Neuron (in vitro differentiated cells): ENCODE results near the gene PDGFRB.

Experiments
- H2AFZ ChIP-seq: one replicate; pipeline ENCODE4 v1.6.1; 2013; ENCODE audit warnings: low read depth, mild to moderate bottlenecking, inconsistent platforms, low read length, moderate library complexity
- H3K27me3 ChIP-seq: one replicate; pipeline ENCODE4 v1.6.1; 2013; ENCODE audit warnings: low read length; ENCODE audit not compliant: insufficient read depth
- H3K36me3 ChIP-seq: one replicate; pipeline ENCODE4 v1.6.1; 2013; ENCODE audit warnings: low read length; ENCODE audit not compliant: insufficient read depth
- H3K4me1 ChIP-seq: one replicate; pipeline ENCODE4 v1.6.1; 2013; ENCODE audit warnings: low read length; ENCODE audit not compliant: insufficient read depth
- H3K4me3 ChIP-seq: 2 replicates; pipeline ENCODE4 v1.5.1; 2013; ENCODE audit warnings: mild to moderate bottlenecking, low read length, moderate library complexity
- H3K9me3 ChIP-seq: one replicate; pipeline ENCODE4 v1.6.1; 2013; ENCODE audit warnings: low read length

PDGFRB gene

DNA sequence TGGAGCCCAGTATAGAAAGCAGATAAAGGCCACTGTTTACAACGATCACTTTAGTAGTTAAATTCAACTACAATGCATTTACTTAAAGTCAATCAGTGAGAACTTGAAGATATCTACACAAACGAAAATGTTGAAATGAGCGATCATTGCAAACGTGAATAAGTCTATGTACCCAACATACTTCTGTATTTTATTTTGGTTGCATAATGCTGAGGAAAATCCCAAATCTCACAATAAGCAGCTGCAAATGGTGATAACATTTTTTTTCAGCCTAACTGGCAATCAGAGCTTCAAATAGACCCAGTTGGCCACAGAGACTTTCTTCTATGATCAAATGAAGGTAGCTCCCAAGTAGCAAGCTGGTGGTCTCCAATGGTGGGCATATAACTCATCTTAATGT lies 32.1 kb downstream of the PDGFRB start:
- H3K4me1 ChIP-seq: no peaks in the 10 kb centered on the region
- no peaks in the 10 kb centered on the region for H3K27me3 ChIP-seq
- H2AFZ ChIP-seq: no peak overlapping the region
- H3K4me3 ChIP-seq: no peak overlapping the region
- H3K9me3 ChIP-seq: no peaks in the 10 kb centered on the region
- no peaks in the 10 kb centered on the region for H3K36me3 ChIP-seq

DNA sequence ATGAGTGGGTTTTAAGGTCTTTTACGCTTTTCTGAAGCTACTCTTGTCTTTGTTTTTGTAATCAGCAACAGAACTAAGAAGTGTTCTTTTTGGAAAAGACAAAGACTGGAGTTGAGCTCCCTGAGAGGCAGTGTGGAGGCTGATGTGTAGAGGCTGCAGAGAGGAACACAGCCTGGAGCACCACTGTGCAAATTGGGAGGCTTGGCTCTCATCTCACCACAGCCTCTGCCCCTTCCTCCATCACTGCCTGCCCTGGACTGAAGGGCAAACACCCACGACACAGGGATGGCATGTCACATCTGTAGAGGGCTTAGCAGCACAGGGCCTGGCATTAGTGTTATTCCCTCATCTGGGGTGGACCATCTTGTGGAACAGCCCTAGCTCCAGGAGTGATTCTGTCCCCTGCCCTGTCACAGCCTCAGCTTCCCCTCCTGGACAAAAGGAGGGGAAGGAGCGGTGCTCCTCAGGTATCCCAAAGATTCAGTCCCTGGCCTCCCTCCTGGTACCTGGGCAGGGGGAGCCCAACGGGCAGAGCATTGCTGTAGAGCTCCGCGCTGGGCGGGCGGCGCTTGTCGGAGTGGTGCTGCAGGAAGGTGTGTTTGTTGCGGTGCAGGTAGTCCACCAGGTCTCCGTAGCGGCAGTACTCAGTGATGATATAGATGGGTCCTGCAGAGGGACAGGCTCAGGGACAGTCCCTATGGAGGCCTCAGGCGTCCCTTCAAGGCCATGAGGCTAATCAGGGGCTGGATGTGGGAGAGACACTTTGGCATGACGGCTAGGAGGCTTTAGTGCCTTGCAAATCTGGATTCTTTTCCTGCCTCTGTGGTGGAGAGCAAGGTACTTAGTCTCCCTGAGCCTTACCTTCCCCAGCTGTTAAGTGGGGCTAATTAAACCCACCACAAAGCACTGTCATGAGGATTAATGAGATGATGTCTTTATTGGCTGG lies 32.8 kb downstream of the PDGFRB start:
- Histone ChIP-seq H2AFZ (no peak overlapping the region), H3K36me3 (no peaks in the 10 kb centered on the region), H3K27me3 (no peaks in the 10 kb centered on the region), H3K9me3 (no peaks in the 10 kb centered on the region), H3K4me1 (no peaks in the 10 kb centered on the region), H3K4me3 (no peak overlapping the region)

DNA sequence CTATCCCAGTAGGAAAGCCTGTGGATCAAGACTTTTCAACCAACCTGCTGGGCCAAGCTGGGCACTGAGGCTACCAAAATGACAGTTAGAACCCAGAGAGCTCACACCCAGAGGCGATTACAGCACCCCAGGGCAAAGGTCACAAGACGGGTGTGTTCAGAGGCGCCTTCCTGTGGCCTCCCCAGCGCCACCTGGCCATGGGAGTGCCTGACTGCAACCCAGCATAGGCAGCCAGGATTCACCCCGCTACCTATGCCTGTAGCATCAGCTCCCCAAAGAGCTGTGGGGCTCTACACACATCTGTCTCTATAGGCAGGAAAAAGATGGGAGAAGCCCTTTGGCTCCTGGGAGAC lies 33.5 kb downstream of the PDGFRB start:
- H3K4me1 ChIP-seq: no peaks in the 10 kb centered on the region

DNA sequence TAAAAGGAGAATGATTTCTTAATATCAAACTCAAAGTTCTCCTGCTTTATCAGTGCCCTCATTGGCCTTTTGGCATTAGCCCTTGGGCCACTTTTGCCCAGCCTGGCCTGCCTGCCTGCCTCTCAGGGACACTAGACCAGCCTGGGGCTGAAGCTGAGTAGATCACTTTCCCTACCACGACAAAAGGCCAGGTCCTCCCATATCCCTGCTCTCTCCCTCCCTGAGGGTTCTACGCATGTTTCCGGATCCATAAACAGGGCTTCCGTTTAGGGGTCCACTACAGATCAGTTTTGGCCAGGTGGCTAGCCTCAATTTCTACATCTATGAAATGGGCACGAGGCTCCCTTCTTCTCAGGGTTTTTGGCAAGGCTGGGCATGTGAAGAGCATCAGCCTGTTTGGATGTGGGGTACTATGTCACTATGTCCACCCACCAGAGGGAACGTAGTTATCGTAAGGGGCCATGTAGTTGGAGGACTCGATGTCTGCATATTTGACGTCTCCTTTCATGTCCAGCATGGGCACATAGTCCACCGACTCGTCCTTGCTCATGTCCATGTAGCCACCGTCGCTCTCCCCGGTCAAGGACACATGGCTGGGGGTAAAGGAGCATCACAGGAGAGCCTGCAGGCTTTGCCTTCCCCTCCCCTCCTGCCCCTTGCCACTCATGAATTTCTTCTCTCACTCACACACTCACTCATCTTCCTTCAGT lies 34.0 kb downstream of the PDGFRB start:
- no peaks in the 10 kb centered on the region for H3K4me1 ChIP-seq
- H3K36me3 ChIP-seq: no peaks in the 10 kb centered on the region
- no peaks in the 10 kb centered on the region for H3K27me3 ChIP-seq
- H3K4me3 ChIP-seq: no peak overlapping the region
- no peak overlapping the region for H2AFZ ChIP-seq
- H3K9me3 ChIP-seq: no peaks in the 10 kb centered on the region

More for the DNA sequence above, 33.5 kb downstream of the PDGFRB start:
- Histone ChIP-seq H3K4me3 (no peak overlapping the region), H3K27me3 (no peaks in the 10 kb centered on the region), H3K36me3 (no peaks in the 10 kb centered on the region), H2AFZ (no peak overlapping the region), H3K9me3 (no peaks in the 10 kb centered on the region)

DNA sequence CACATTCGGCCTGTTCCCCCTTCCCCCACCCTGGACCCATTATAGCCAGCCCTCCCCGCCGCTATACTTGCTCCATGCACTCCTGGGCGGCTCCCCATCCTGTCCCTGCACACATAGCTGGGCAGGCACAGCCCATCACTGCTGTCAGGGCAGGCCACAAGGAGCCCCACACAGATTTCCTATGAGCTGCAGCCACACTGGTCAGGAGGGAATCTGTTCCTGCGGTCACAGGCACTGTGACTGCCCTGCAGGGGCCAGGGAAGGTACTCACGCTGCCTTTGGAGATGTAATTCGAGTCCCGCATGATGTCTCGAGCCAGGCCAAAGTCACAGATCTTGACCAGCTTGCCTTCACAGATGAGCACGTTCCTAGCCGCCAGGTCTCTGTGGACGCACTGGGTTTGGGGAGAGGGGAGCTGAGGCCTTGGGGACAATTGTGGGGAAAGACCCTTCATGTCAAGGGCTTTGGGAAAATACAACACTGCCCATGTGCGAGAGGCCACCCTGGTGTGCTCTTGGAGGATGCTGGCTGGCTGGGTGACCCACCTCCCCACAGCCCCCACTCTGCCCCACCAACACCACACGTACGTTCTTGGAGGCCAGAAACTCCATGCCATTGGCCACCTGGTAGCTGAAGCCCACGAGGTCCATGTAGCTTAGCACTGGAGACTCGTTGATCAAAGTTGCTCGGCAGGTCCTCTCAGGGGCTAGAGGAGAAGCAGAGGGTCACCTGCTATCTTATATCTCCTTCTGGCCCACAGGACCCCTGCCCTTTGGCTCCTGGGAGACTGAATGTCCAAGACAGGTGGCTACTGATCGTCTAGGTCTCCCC lies 34.8 kb downstream of the PDGFRB start:
- Histone ChIP-seq H3K4me1 (no peaks in the 10 kb centered on the region), H3K4me3 (no peak overlapping the region), H3K36me3 (no peaks in the 10 kb centered on the region), H2AFZ (no peak overlapping the region), H3K9me3 (no peaks in the 10 kb centered on the region), H3K27me3 (no peaks in the 10 kb centered on the region)

DNA sequence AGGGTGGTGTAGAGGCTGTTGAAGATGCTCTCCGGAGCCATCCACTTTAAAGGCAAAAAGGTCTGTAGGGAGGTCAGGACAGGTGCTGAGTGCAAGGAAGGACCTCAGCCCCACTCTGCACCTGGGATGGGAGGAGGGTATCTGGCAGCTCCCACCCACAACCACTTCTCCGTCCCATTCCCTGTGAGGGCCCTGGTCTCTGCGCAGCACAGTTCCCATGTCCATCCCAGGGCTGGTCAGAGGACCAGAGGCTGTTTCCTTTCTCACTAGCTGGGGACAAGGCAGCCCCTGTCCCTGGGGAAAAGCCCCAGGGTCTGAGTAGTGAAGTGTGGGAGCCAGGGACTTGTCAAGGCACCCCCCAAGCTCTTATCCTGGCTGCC lies 35.6 kb downstream of the PDGFRB start:
- H3K9me3 ChIP-seq: no peaks in the 10 kb centered on the region
- no peaks in the 10 kb centered on the region for H3K27me3 ChIP-seq
- H3K4me1 ChIP-seq: no peaks in the 10 kb centered on the region
- H2AFZ ChIP-seq: no peak overlapping the region
- H3K4me3 ChIP-seq: no peak overlapping the region
- no peaks in the 10 kb centered on the region for H3K36me3 ChIP-seq

DNA sequence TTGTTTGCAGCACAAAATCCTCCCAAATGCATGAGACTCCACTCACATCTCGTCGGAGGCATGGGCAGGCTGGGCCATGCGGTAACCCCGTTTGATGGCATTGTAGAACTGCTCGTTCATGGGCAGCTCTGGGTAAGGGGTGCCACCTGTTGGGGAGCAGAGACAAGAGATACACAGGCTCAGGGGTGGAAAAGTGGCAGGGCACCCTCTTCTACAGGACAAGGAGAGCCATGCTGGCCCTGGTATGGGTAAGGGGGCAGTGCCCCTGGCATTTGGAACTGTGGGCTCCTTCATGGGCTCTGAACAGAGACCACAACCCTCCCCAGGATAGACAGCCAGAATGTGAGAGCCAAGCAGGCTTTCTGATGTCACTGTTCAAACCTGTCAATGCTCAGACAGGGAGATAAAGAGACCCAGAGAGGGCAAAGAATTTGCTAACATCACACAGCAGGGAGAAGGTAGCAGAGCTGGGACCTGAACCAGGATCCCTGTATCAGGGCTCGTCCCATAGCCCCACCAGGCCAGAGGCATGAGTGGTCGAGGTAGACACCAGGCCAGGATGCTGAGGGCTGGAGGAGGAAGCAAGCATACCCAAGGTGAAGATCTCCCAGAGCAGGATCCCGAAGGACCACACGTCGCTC lies 36.1 kb downstream of the PDGFRB start:
- Histone ChIP-seq H2AFZ (no peak overlapping the region), H3K9me3 (no peaks in the 10 kb centered on the region), H3K36me3 (no peaks in the 10 kb centered on the region), H3K4me1 (no peaks in the 10 kb centered on the region), H3K4me3 (no peak overlapping the region), H3K27me3 (no peaks in the 10 kb centered on the region)

DNA sequence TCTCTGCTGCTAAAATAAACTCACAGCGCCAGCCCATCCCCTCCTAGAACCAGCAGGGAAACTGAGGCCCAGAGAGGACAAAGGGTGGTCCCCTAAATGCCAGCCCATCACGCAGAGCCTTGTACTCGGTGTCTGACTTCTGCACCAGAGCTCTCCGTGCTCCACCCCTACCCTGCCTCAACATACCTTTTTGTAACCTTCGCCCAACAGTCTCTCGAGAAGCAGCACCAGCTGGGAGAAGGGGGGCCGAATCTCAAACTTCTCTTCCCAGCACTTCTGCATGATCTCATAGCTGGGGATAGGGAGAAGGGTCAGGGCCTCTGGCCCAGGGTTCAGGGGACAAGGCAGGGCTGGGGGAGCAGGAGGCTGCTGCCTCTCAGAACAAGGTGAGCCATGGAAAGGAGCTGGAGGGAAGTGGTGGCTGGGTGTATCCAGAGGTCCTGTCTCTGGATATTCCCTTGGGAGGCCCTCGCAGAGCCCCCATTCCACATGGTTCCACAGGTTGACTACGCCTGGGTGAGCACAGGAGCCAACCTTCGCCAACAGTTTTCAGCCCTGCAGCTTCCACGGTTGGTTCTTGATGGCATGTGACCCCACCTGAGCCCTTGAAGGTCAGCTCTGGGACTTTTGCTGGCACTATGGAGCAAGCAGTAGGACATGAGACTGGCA lies 37.0 kb downstream of the PDGFRB start:
- H3K4me1 ChIP-seq: no peaks in the 10 kb centered on the region

DNA sequence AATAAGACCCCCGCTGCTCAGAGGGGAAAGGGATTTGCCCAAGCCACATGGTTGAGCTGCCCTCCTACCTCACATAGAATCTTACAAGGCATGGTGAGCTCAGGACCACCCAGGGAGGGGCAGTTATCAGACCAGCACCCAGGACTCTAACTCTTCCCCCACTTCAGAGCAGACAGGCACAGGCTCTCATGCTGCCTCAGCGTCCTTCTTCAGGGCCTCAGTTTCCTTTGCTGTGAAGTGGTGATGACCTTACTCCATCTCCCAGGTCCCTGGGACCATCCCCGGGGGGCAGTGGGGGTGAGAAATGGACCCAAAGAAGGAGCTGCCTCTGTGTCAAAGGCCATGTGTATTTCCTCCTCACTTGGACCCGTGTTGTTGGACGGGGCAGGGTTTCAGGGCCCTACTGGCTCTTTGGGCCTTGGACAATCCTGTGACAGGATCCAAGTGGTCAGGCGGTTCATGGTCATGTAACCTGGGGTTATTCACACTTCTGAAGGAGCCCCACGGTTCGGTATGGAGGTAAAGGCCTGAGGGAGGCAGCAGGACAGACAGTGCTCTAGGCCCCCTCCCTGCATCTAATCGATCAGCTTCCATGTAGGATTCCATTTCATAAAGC lies 37.6 kb downstream of the PDGFRB start:
- Histone ChIP-seq H3K9me3 (no peaks in the 10 kb centered on the region), H3K4me3 (no peak overlapping the region), H3K27me3 (no peaks in the 10 kb centered on the region), H3K36me3 (no peaks in the 10 kb centered on the region), H3K4me1 (no peaks in the 10 kb centered on the region), H2AFZ (no peak overlapping the region)

More for the DNA sequence above, 37.0 kb downstream of the PDGFRB start:
- Histone ChIP-seq H2AFZ (no peak overlapping the region), H3K36me3 (no peaks in the 10 kb centered on the region), H3K9me3 (no peaks in the 10 kb centered on the region), H3K4me3 (no peak overlapping the region), H3K27me3 (no peaks in the 10 kb centered on the region)

DNA sequence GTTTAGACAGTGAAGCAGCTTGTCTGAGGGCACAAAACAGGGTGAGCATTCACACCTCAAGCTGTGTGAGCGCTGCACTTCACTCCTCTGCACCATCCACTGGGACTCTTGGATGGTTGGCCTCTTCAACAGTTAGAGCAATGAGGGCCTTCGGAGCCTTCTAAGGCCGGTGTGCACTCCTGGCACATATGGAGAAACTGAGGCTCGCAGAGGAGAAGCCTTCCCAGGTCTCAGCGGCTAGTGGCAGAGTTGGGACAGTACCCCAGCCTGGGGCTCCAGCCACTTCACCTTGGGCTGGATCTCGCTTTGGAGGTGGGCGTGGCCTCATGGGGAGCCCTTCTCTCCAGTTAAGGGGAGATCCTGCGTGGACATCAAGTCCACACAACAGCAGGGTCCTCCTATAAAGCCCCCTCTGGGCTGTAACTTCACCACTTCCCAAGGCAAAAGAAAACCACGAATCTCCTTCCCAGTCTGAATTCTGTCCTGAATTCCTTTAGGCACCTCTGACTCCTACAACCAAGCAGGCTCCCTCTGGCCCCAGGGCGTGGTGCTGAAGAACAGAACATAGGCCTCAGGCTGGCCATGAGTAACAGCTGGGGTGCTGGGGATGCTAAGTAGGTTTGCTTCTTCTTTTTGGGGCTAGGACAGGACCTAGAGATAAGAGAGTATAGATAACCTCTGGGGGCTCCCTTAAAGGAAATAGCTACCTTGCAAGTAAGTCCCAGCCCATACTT lies 38.8 kb downstream of the PDGFRB start:
- Histone ChIP-seq H3K9me3 (no peaks in the 10 kb centered on the region), H3K4me1 (no peaks in the 10 kb centered on the region), H2AFZ (no peak overlapping the region), H3K27me3 (no peaks in the 10 kb centered on the region), H3K4me3 (no peak overlapping the region), H3K36me3 (no peaks in the 10 kb centered on the region)

DNA sequence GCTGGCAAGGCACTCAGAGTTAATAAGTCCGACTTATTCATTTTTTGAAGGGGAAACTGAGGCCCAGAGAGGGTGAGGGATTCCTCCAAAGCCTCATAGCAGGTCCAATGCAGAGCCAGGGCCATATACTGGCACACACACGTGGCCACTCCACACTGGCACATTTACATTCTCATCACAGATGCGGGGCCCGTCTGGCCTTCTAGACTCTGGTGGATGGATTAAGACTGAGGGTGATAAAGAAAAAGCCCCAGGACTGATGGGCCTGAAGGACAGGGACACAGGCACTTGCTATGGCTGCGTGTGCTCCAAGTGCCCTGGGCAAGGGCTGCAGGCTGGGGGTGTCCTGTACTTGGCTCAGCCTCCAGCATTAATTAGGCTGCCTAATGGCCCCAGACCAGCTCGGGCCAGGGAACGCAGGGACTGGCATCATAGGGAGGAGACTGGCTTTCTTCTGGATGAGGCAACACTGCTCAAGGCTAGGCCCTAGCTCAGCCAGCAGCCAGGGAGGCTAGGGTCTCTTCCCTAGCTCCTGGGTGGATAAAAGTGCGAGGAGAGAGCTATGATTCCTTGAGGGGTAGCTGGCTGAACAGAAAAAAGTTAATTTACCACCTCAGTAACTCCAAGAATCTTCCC lies 40.8 kb downstream of the PDGFRB start:
- H3K4me1 ChIP-seq: peaks cover 12% of the 10 kb centered on the region
- H2AFZ ChIP-seq: no peak overlapping the region
- no peak overlapping the region for H3K4me3 ChIP-seq
- no peaks in the 10 kb centered on the region for H3K27me3 ChIP-seq
- H3K36me3 ChIP-seq: no peaks in the 10 kb centered on the region
- no peaks in the 10 kb centered on the region for H3K9me3 ChIP-seq
